SH-SY5Y (cell line): Measurements from ENCODE around the gene APOA5.

Experiments used
- GATA2 ChIP-seq: IDR thresholded peaks from 2 replicates; pipeline ENCODE4 v1.6.1; 2011; ENCODE audit warnings: mild to moderate bottlenecking, low read depth, low read length
- GATA3 ChIP-seq: IDR thresholded peaks from 2 replicates; pipeline ENCODE4 v1.6.1; 2011; ENCODE audit warnings: low read depth, mild to moderate bottlenecking, low read length, moderate library complexity

GRCh38 chr11:116808262-116809175 is 16.8 kb upstream of the APOA5 start:
- no peak for TF ChIP-seq GATA2
- no peak for TF ChIP-seq GATA3
